CD4-positive, CD25-positive, alpha-beta regulatory T cell (primary cell): ENCODE measurements around the gene RBM27. TPM values are rescaled to one million over a fixed set of nuclear protein-coding genes. Genes with fewer than 3 reads are reported as not detected.
"Not testable (repeated sequence)": the region's sequence is repeated elsewhere in the genome, so short reads cannot be mapped to it uniquely, and the experiment has no call there.

Experiments
- ATAC-seq, 2 donors: fragments of 150-1000 bp; cut with Tn5 transposase; one replicate each; pipeline ENCODE4 v1.10.0; 2021; ENCODE audit warnings: low read depth in 2 of 2, moderate number of reproducible peaks in 2 of 2, moderate library complexity in 1 of 2
- DNase-seq, 3 donors: peaks; one replicate each; pipeline versions ENCODE4 v3.0.0 to v3.0.0-alpha.2; 2012 to 2022; ENCODE audit warnings: mixed read lengths in 1 of 3
- H3K27ac ChIP-seq: one replicate; pipeline ENCODE4 v1.7.0; 2013; ENCODE audit warnings: mild to moderate bottlenecking, low read length; ENCODE audit not compliant: insufficient read depth, poor library complexity, severe bottlenecking
- H3K27me3 ChIP-seq: one replicate; pipeline ENCODE4 v1.7.0; 2013; ENCODE audit warnings: low read length; ENCODE audit not compliant: control insufficient read depth, insufficient read depth
- H3K36me3 ChIP-seq: one replicate; pipeline ENCODE4 v1.7.0; 2013; ENCODE audit warnings: mild to moderate bottlenecking, low read length, moderate library complexity; ENCODE audit not compliant: control insufficient read depth, insufficient read depth
- H3K4me1 ChIP-seq: 2 replicates; pipeline ENCODE4 v1.7.0; 2013; ENCODE audit warnings: mild to moderate bottlenecking, low read length; ENCODE audit not compliant: insufficient read depth, control insufficient read depth, poor library complexity, severe bottlenecking
- H3K4me3 ChIP-seq: one replicate; pipeline ENCODE4 v1.7.0; 2013; ENCODE audit warnings: low read depth, mild to moderate bottlenecking, low read length, moderate library complexity
- H3K9me3 ChIP-seq, 2 experiments: 1 replicate in 1 of 2; 2 replicates in 1 of 2; pipeline ENCODE4 v1.7.0; 2013; ENCODE audit warnings: low read length in 2 of 2, mild to moderate bottlenecking in 1 of 2, moderate library complexity in 1 of 2; ENCODE audit not compliant: control insufficient read depth in 2 of 2
- H3K27ac Mint-ChIP-seq, 3 donors: one replicate each; pipeline ENCODE4 v1.8.0; 2020 to 2022; ENCODE audit warnings: mild to moderate bottlenecking in 3 of 3, mixed read lengths in 3 of 3, moderate library complexity in 2 of 3
- H3K27me3 Mint-ChIP-seq: one replicate; pipeline ENCODE4 v1.8.0; 2022; ENCODE audit warnings: mild to moderate bottlenecking, mixed read lengths
- H3K36me3 Mint-ChIP-seq: one replicate; pipeline ENCODE4 v1.8.0; 2020; ENCODE audit warnings: mixed read lengths
- H3K4me1 Mint-ChIP-seq, 4 donors: one replicate each; pipeline ENCODE4 v1.8.0; 2020 to 2022; ENCODE audit warnings: mixed read lengths in 4 of 4, mild to moderate bottlenecking in 1 of 4
- H3K4me3 Mint-ChIP-seq, 4 donors: one replicate each; pipeline ENCODE4 v1.8.0; 2020 to 2022; ENCODE audit warnings: mild to moderate bottlenecking in 4 of 4, mixed read lengths in 4 of 4, moderate library complexity in 3 of 4
- H3K9me3 Mint-ChIP-seq, 7 donors: one replicate each; pipeline ENCODE4 v1.8.0; 2020 to 2022; ENCODE audit warnings: mixed read lengths in 7 of 7, mild to moderate bottlenecking in 3 of 7, moderate library complexity in 2 of 7
- polyA plus RNA-seq, 4 donors: library from polyadenylated mRNA; unstranded; fragments of 300-500 nt; fragmentation: Illumina TruSeq; gene quantifications; one replicate each; pipeline ENCODE4 v1.2.3, GENCODE V29; 2021
- total RNA-seq: library from RNA; stranded (reverse); gene quantifications from one replicate; pipeline ENCODE4 v1.2.3, GENCODE V29; 2022

RBM27 gene
- total and polyA plus RNA-seq, 5 donors from 2014 or later = 5.8 to 34.8 (median 6.7) TPM

DNA sequence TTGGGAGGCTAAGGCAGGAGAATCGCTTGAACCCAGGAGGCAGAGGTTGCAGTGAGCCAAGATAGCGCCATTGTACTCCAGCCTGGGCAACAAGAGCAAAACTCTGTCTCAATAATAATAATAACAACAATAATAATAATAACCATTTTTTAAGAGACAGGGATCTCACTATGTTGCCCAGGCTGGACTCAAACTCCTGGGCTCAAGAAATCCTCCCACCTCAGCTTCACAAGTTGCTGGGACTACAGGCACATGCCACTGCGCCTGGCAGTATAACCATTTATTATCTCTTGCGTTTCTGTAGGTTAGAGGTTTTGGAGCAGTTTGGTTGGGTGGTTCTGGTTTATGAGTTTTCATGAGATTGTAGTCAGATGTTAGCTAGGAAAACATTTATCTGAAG is 8.4 kb upstream of the RBM27 start:
- H3K36me3 Mint-ChIP-seq, H3K4me3 ChIP-seq, H3K36me3 ChIP-seq, H3K4me1 ChIP-seq, ATAC-seq, H3K4me1 Mint-ChIP-seq, H3K27ac ChIP-seq, H3K27me3 ChIP-seq, H3K27ac Mint-ChIP-seq, H3K9me3 Mint-ChIP-seq, DNase-seq, H3K4me3 Mint-ChIP-seq, H3K9me3 ChIP-seq: not testable (repeated sequence)
- peaks cover 36% of the 10 kb centered on the region for H3K27me3 Mint-ChIP-seq

DNA sequence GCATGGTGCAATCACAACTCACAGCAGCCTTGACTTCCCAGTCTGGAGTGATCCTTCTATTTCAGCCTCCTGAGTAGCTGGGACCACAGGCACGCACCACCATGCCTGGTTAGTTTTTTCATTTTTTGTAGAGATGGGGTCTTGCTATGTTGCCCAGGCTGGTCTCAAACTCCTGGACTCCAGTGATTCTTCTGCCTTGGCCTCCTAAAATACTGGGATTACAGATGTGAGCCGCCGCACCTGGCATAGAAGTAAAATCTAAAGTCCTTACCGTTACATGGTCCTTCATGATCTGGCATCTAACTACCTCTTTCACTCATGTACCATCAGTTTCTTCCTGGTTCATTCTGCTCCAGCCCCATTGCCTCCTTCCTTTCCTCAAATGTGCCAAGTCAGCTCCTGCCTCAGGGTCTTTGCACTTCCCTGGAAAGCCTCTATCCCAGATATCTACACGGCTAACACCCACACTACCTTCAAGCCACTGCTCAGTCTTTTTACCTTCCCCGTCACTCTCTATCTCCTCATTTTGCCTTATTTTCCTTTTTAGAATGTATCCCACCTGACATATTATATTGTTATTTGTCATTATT is 6.9 kb upstream of the RBM27 start:
- Mint-ChIP-seq H3K27me3 (peaks cover 31% of the 10 kb centered on the region), H3K4me1 (no peaks in the 10 kb centered on the region), H3K4me3 (no peak overlapping the region), H3K36me3 (no peaks in the 10 kb centered on the region), H3K27ac (no peak overlapping the region), H3K9me3 (peaks cover 0 to 2% (median 0%) of the 10 kb centered on the region in 7 donors)
- Histone ChIP-seq H3K9me3 (no peaks in the 10 kb centered on the region), H3K4me3 (no peak overlapping the region), H3K27me3 (no peaks in the 10 kb centered on the region), H3K36me3 (no peaks in the 10 kb centered on the region), H3K4me1 (no peaks in the 10 kb centered on the region), H3K27ac (no peak overlapping the region)
- ATAC-seq (no peak), DNase-seq (no peak)

GRCh38 chr5:146199176-146199815 is 4.1 kb upstream of the RBM27 start:
- no peak overlapping the region for H3K4me3 ChIP-seq
- H3K36me3 ChIP-seq = no peaks in the 10 kb centered on the region
- ATAC-seq (no peak), DNase-seq (no peak)
- no peak overlapping the region for H3K27ac ChIP-seq
- peak overlapping the region in 2 of 4 donors; percentile 34 to 66 for H3K4me3 Mint-ChIP-seq
- H3K27ac Mint-ChIP-seq = no peak overlapping the region
- H3K4me1 Mint-ChIP-seq = peaks cover 0 to 6% (median 2%) of the 10 kb centered on the region in 4 donors
- H3K9me3 Mint-ChIP-seq = peaks cover 0 to 1% (median 0%) of the 10 kb centered on the region in 7 donors
- no peaks in the 10 kb centered on the region for H3K36me3 Mint-ChIP-seq
- H3K9me3 ChIP-seq = no peaks in the 10 kb centered on the region
- H3K27me3 ChIP-seq = no peaks in the 10 kb centered on the region
- H3K27me3 Mint-ChIP-seq = peaks cover 17% of the 10 kb centered on the region
- H3K4me1 ChIP-seq = peaks cover 4% of the 10 kb centered on the region

DNA sequence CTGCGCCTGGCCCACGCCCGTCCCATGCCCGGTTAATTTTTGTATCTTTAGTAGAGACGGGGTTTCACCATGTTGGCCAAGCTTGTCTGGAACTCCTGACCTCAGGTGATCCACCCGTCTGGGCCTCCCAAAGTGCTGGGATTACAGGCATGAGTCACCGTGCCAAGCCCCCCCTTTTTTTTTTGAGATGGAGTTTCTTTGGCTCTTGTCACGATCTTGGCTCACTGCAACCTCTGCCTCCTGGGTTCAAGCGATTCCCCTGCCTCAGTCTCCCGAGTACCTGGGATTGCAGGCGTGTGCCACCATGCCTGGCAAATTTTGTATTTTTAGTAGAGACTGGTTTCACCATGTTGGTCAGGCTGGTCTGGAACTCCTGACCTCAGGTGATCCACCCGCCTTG is 1.6 kb upstream of the RBM27 start:
- H3K9me3 Mint-ChIP-seq, DNase-seq, H3K27me3 ChIP-seq, H3K36me3 ChIP-seq, H3K4me3 ChIP-seq, H3K36me3 Mint-ChIP-seq, H3K27ac ChIP-seq, ATAC-seq, H3K4me3 Mint-ChIP-seq, H3K9me3 ChIP-seq, H3K27ac Mint-ChIP-seq: not testable (repeated sequence)
- H3K4me1 ChIP-seq = peaks cover 29% of the 10 kb centered on the region
- Mint-ChIP-seq H3K4me1 (peaks cover 0 to 16% (median 4%) of the 10 kb centered on the region in 4 donors), H3K27me3 (peaks cover 10% of the 10 kb centered on the region)

GRCh38 chr5:146203872-146204192 is 427 bp downstream of the RBM27 start:
- peaks cover 2% of the 10 kb centered on the region for H3K27me3 Mint-ChIP-seq
- ATAC-seq (peak; percentile 0 to 1), DNase-seq (no peak)
- Histone ChIP-seq H3K36me3 (no peaks in the 10 kb centered on the region), H3K4me1 (peaks cover 34% of the 10 kb centered on the region), H3K4me3 (peak overlapping the region; percentile 96), H3K27ac (peak overlapping the region; percentile 85), H3K9me3 (no peaks in the 10 kb centered on the region), H3K27me3 (no peaks in the 10 kb centered on the region)
- no peaks in the 10 kb centered on the region for H3K36me3 Mint-ChIP-seq
- no peak overlapping the region for H3K27ac Mint-ChIP-seq
- H3K9me3 Mint-ChIP-seq = peaks cover 0 to 1% (median 0%) of the 10 kb centered on the region in 7 donors
- H3K4me3 Mint-ChIP-seq = no peak overlapping the region
- H3K4me1 Mint-ChIP-seq = peaks cover 5 to 33% (median 14%) of the 10 kb centered on the region in 4 donors

- H3K27ac ChIP-seq = no peak overlapping the region
- H3K9me3 Mint-ChIP-seq = no peaks in the 10 kb centered on the region
Measured at GRCh38 chr5:146205499-146206202, 2.2 kb downstream of the RBM27 start.

GRCh38 chr5:146206257-146206656 is 2.9 kb downstream of the RBM27 start:
- Histone ChIP-seq H3K27me3 (no peaks in the 10 kb centered on the region), H3K36me3 (no peaks in the 10 kb centered on the region), H3K9me3 (no peaks in the 10 kb centered on the region), H3K4me3 (peak overlapping the region; percentile 65), H3K27ac (no peak overlapping the region), H3K4me1 (peaks cover 47% of the 10 kb centered on the region)
- Mint-ChIP-seq H3K27me3 (no peaks in the 10 kb centered on the region), H3K4me3 (peak overlapping the region in 3 of 4 donors; percentile 62 to 85 (median 75)), H3K4me1 (peaks cover 16 to 50% (median 26%) of the 10 kb centered on the region in 4 donors), H3K36me3 (no peaks in the 10 kb centered on the region), H3K27ac (peak overlapping the region in 2 of 3 donors; percentile 43 to 44), H3K9me3 (no peaks in the 10 kb centered on the region)
- ATAC-seq (no peak), DNase-seq (no peak)

More at GRCh38 chr5:146205499-146206202, 2.2 kb downstream of the RBM27 start:
- Histone ChIP-seq H3K9me3 (no peaks in the 10 kb centered on the region), H3K4me1 (peaks cover 47% of the 10 kb centered on the region), H3K27me3 (no peaks in the 10 kb centered on the region), H3K4me3 (peak overlapping the region; percentile 65), H3K36me3 (no peaks in the 10 kb centered on the region)
- peaks cover 16 to 50% (median 26%) of the 10 kb centered on the region in 4 donors for H3K4me1 Mint-ChIP-seq
- no peaks in the 10 kb centered on the region for H3K27me3 Mint-ChIP-seq
- ATAC-seq (no peak), DNase-seq (no peak)
- peak overlapping the region in 2 of 3 donors; percentile 43 to 44 for H3K27ac Mint-ChIP-seq
- H3K4me3 Mint-ChIP-seq = peak overlapping the region in 3 of 4 donors; percentile 62 to 85 (median 75)
- H3K36me3 Mint-ChIP-seq = no peaks in the 10 kb centered on the region
